BLaER1 (cell line): Measurements from ENCODE around the gene TRAF3.

ENCODE experiments used
- H3K27ac ChIP-seq: shearing (Covaris generic); formaldehyde crosslinking; 2 replicates; pipeline ENCODE4 v1.8.1; 2022
- H3K27me3 ChIP-seq: shearing (Covaris generic); formaldehyde crosslinking; 2 replicates; pipeline ENCODE4 v1.8.1; 2022
- H3K36me3 ChIP-seq: shearing (Covaris generic); formaldehyde crosslinking; 2 replicates; pipeline ENCODE4 v1.8.1; 2022
- H3K4me1 ChIP-seq: shearing (Covaris generic); formaldehyde crosslinking; 2 replicates; pipeline ENCODE4 v1.8.1; 2022
- H3K4me2 ChIP-seq: shearing (Covaris generic); formaldehyde crosslinking; 2 replicates; pipeline ENCODE4 v1.8.1; 2022
- H3K4me3 ChIP-seq: shearing (Covaris generic); formaldehyde crosslinking; 2 replicates; pipeline ENCODE4 v1.8.1; 2022
- H3K9ac ChIP-seq: shearing (Covaris generic); formaldehyde crosslinking; 2 replicates; pipeline ENCODE4 v1.8.1; 2022
- H3K9me3 ChIP-seq: shearing (Covaris generic); formaldehyde crosslinking; 2 replicates; pipeline ENCODE4 v1.8.1; 2022
- H4K20me1 ChIP-seq: shearing (Covaris generic); formaldehyde crosslinking; 2 replicates; pipeline ENCODE4 v1.8.1; 2022
- Cebpa-rat ChIP-seq: shearing (Covaris generic); IDR thresholded peaks from 2 replicates; pipeline ENCODE4 v1.8.1; 2022

The TRAF3 gene

DNA sequence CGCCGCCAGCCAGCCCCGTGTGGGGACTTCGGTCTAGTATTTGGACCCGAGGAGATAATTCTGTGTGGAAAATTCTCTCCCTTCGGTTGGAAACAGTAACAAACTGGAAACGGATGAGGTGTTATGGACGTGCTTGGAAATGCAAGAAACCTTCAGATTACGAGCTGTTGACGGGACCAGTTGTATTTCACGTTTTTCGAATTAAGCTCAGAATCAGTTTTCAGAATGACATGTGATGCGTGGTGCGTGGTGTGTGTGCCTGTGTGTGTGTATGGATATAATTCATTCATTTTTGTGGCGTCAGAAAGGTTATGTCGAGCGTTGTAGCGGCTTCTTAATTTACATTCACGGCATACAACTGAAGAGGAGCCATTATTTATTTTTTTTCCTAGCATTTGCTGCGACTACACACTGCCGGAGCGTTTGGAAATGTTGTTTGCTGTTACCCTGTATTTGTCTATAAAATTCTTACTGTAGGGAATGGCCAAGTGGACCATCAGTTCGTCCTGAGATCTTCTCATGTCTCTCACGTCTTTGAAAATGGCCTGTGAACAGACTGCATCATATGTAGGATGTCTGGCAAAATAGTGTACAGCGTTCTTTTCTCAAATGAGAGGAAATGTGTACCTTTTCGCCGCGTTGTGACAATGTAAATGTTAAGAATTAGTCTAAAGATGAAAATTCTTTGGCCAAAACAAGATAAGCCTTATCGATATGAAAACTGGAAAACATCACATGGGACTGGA lies 1.3 kb downstream of the TRAF3 start:
- Histone ChIP-seq H3K36me3 (no peaks in the 10 kb centered on the region), H4K20me1 (peaks cover 56% of the 10 kb centered on the region), H3K4me2 (peak overlapping the region; percentile 82), H3K27ac (peak overlapping the region; percentile 87), H3K4me1 (peaks cover 60% of the 10 kb centered on the region), H3K4me3 (peak overlapping the region; percentile 95), H3K27me3 (no peaks in the 10 kb centered on the region), H3K9ac (peak overlapping the region; percentile 91), H3K9me3 (no peaks in the 10 kb centered on the region)
- no peak for TF ChIP-seq Cebpa-rat

GRCh38 chr14:102779084-102779462 lies 1.8 kb downstream of the TRAF3 start:
- H3K9ac ChIP-seq = peak overlapping the region; percentile 91
- peak overlapping the region; percentile 95 for H3K4me3 ChIP-seq
- H3K9me3 ChIP-seq = no peaks in the 10 kb centered on the region
- no peak overlapping the region for H3K27ac ChIP-seq
- H3K4me1 ChIP-seq = peaks cover 54% of the 10 kb centered on the region
- no peaks in the 10 kb centered on the region for H3K27me3 ChIP-seq
- H4K20me1 ChIP-seq = peaks cover 62% of the 10 kb centered on the region
- no peak for TF ChIP-seq Cebpa-rat
- H3K36me3 ChIP-seq = no peaks in the 10 kb centered on the region
- peak overlapping the region; percentile 82 for H3K4me2 ChIP-seq

GRCh38 chr14:102779574-102780315 lies 2.5 kb downstream of the TRAF3 start:
- Histone ChIP-seq H3K4me3 (no peak overlapping the region; the same call in 1 of the 2 replicates), H3K27ac (no peak overlapping the region), H3K27me3 (no peaks in the 10 kb centered on the region), H3K9ac (no peak overlapping the region; the same call in 1 of the 2 replicates), H4K20me1 (peaks cover 68% of the 10 kb centered on the region), H3K4me2 (peak overlapping the region; percentile 82), H3K4me1 (peaks cover 47% of the 10 kb centered on the region), H3K9me3 (no peaks in the 10 kb centered on the region), H3K36me3 (no peaks in the 10 kb centered on the region)
- peak; percentile 44; the same call in 1 of the 2 replicates for TF ChIP-seq Cebpa-rat

GRCh38 chr14:102781063-102781462 lies 3.8 kb downstream of the TRAF3 start:
- H3K4me3 ChIP-seq = no peak overlapping the region
- no peak overlapping the region for H3K4me2 ChIP-seq
- H4K20me1 ChIP-seq = peaks cover 82% of the 10 kb centered on the region
- H3K9me3 ChIP-seq = no peaks in the 10 kb centered on the region
- TF ChIP-seq Cebpa-rat = no peak
- H3K9ac ChIP-seq = no peak overlapping the region
- peaks cover 35% of the 10 kb centered on the region for H3K4me1 ChIP-seq
- no peak overlapping the region for H3K27ac ChIP-seq
- H3K27me3 ChIP-seq = no peaks in the 10 kb centered on the region
- no peaks in the 10 kb centered on the region for H3K36me3 ChIP-seq

DNA sequence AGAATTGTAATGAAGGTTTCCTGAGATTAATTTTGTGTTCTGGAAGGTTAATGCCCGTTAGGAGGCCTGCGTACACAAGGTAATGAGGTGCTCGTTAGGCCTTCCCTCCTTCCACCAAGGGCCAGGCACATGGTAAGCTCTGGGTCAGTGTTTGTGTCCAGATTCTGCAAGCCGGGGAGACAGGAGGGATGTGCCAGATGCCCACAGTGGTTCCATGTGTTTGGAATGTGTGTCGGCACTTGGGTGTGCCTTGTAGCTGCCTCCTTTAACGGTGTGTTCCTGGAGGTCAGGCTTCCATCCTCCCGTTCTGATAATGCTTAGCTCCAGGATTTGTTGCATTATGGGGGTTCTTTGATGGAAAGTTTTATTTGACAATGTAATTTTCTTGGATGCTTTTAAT lies 5.7 kb downstream of the TRAF3 start:
- no peak for TF ChIP-seq Cebpa-rat
- H3K9ac ChIP-seq = no peak overlapping the region
- H3K4me2 ChIP-seq = no peak overlapping the region
- peaks cover 27% of the 10 kb centered on the region for H3K4me1 ChIP-seq
- H3K27me3 ChIP-seq = no peaks in the 10 kb centered on the region
- H3K9me3 ChIP-seq = no peaks in the 10 kb centered on the region
- H3K4me3 ChIP-seq = no peak overlapping the region
- H4K20me1 ChIP-seq = peaks cover 98% of the 10 kb centered on the region
- no peaks in the 10 kb centered on the region for H3K36me3 ChIP-seq
- H3K27ac ChIP-seq = no peak overlapping the region

GRCh38 chr14:102784892-102785594 lies 7.8 kb downstream of the TRAF3 start:
- H3K4me3 ChIP-seq = no peak overlapping the region
- H3K9ac ChIP-seq = no peak overlapping the region
- H3K27me3 ChIP-seq = no peaks in the 10 kb centered on the region
- H3K4me1 ChIP-seq = peaks cover 10% of the 10 kb centered on the region
- H3K36me3 ChIP-seq = no peaks in the 10 kb centered on the region
- H3K27ac ChIP-seq = no peak overlapping the region
- no peak overlapping the region for H3K4me2 ChIP-seq
- TF ChIP-seq Cebpa-rat = no peak
- H3K9me3 ChIP-seq = no peaks in the 10 kb centered on the region
- peaks cover 99% of the 10 kb centered on the region for H4K20me1 ChIP-seq

GRCh38 chr14:102785595-102785963 lies 8.3 kb downstream of the TRAF3 start:
- 0 out of 2 replicates have a peak, but pooled peaks cover 5% of the 10 kb centered on the region for H3K4me1 ChIP-seq
- H4K20me1 ChIP-seq = peaks cover 98% of the 10 kb centered on the region
- no peak overlapping the region for H3K27ac ChIP-seq
- no peak overlapping the region for H3K4me2 ChIP-seq
- H3K9ac ChIP-seq = no peak overlapping the region
- H3K36me3 ChIP-seq = no peaks in the 10 kb centered on the region
- H3K4me3 ChIP-seq = no peak overlapping the region
- TF ChIP-seq Cebpa-rat = no peak
- no peaks in the 10 kb centered on the region for H3K27me3 ChIP-seq
- no peaks in the 10 kb centered on the region for H3K9me3 ChIP-seq

- H3K4me3 ChIP-seq = no peak overlapping the region
- no peak overlapping the region for H3K9ac ChIP-seq
- H3K27ac ChIP-seq = no peak overlapping the region
- H3K4me1 ChIP-seq = no peaks in the 10 kb centered on the region
- H3K36me3 ChIP-seq = peaks cover 4% of the 10 kb centered on the region; the same call in 1 of the 2 replicates
- peaks cover 3% of the 10 kb centered on the region for H3K9me3 ChIP-seq
- TF ChIP-seq Cebpa-rat = no peak
- H3K4me2 ChIP-seq = no peak overlapping the region
- peaks cover 89% of the 10 kb centered on the region for H4K20me1 ChIP-seq
- H3K27me3 ChIP-seq = no peaks in the 10 kb centered on the region
Observed at GRCh38 chr14:102786768-102787167, 9.5 kb downstream of the TRAF3 start.

GRCh38 chr14:102789349-102789748 lies 12.1 kb downstream of the TRAF3 start:
- H4K20me1 ChIP-seq = peaks cover 85% of the 10 kb centered on the region
- no peak overlapping the region for H3K4me2 ChIP-seq
- no peaks in the 10 kb centered on the region for H3K27me3 ChIP-seq
- peaks cover 25% of the 10 kb centered on the region for H3K36me3 ChIP-seq
- no peak overlapping the region for H3K4me3 ChIP-seq
- H3K27ac ChIP-seq = no peak overlapping the region
- H3K9ac ChIP-seq = no peak overlapping the region
- H3K9me3 ChIP-seq = peaks cover 27% of the 10 kb centered on the region
- H3K4me1 ChIP-seq = peaks cover 6% of the 10 kb centered on the region; the same call in 1 of the 2 replicates
- no peak for TF ChIP-seq Cebpa-rat
